K562 (cell line): ENCODE measurements around the gene MFAP2. TPM values are rescaled to one million over a fixed set of nuclear protein-coding genes. Genes with fewer than 3 reads are reported as not detected.

Experiments used
- ATAC-seq: fragments of 200-7000 bp; cut with Tn5 transposase; 3 replicates; pipeline ENCODE4 v1.9.1; 2020; ENCODE audit warnings: moderate library complexity
- BruUV-seq: library from RNA; stranded (reverse); fragments of 400-500 nt; replicated peaks from 2 replicates; lab custom pipeline; 2021; lab: Mats Ljungman, UMichigan
- CTCF ChIA-PET: fragments of 300-600 bp; formaldehyde crosslinking; extraction: SDS; loops from one replicate; lab custom pipeline; 2021; ENCODE audit warnings: low intra/inter-chr PET ratio; lab: Yijun Ruan, JAX
- POLR2A ChIA-PET: fragments of 300-600, 350-650 bp; sonication (Branson Sonifier 250); formaldehyde crosslinking; extraction: SDS; loops from one replicate; lab custom pipeline; 2021; ENCODE audit warnings: antibody characterized with exemption, inconsistent platforms; lab: Yijun Ruan, JAX
- DNase-seq, 4 experiments: peaks; one replicate each; pipeline versions ENCODE4 v3.0.0 to v3.0.0-alpha.2; 2011 to 2018; ENCODE audit warnings: low spot score in 3 of 4, mixed read lengths in 3 of 4; ENCODE audit errors: extremely low read depth in 1 of 4
- FAIRE-seq: peaks from 2 replicates; lab custom pipeline; 2011; peaks lifted over from hg19 to GRCh38; lab: Jason Lieb, UNC
- H2AFZ ChIP-seq: 2 replicates; pipeline ENCODE4 v1.6.0; 2011; ENCODE audit warnings: low read depth, low read length, control low read depth, inconsistent platforms
- H3K27ac ChIP-seq: fragments of 200-600 bp; 3 replicates; pipeline ENCODE4 v1.8.0; 2011; ENCODE audit warnings: low read depth, mild to moderate bottlenecking, control low read depth, inconsistent platforms, low read length, moderate library complexity, mixed read lengths; ENCODE audit errors: extremely low read depth
- H3K27me3 ChIP-seq, 2 experiments: fragments of 300-600 bp in 1 of 2; 2 replicates in 1 of 2; 3 replicates in 1 of 2; pipeline versions ENCODE4 v1.6.0 to v1.8.0; 2011; ENCODE audit warnings: inconsistent platforms in 2 of 2, low read length in 2 of 2, mild to moderate bottlenecking in 1 of 2, mixed read lengths in 1 of 2, moderate library complexity in 1 of 2; ENCODE audit not compliant: control insufficient read depth in 2 of 2, insufficient read depth in 2 of 2
- H3K36me3 ChIP-seq: fragments of 300-600 bp; 3 replicates; pipeline ENCODE4 v1.8.0; 2011; ENCODE audit warnings: mild to moderate bottlenecking, low read length, inconsistent platforms; ENCODE audit not compliant: control insufficient read depth, insufficient read depth
- H3K4me1 ChIP-seq, 2 experiments: fragments of 200-600 bp in 1 of 2; replicated peaks in 1 of 2; 2 replicates in 1 of 2; 3 replicates in 1 of 2; pipeline versions ENCODE4 v1.5.1 to v1.8.0; 2011; ENCODE audit warnings: inconsistent platforms in 2 of 2, low read length in 2 of 2, mild to moderate bottlenecking in 1 of 2, mixed read lengths in 1 of 2, moderate library complexity in 1 of 2; ENCODE audit not compliant: control insufficient read depth in 2 of 2, insufficient read depth in 2 of 2
- H3K4me2 ChIP-seq: 2 replicates; pipeline ENCODE4 v1.6.1; 2011; ENCODE audit warnings: low read length, control low read depth, inconsistent platforms, mixed read lengths; ENCODE audit not compliant: insufficient read depth
- H3K4me3 ChIP-seq: fragments of 200-600 bp; sonication (generic), shearing (Covaris generic); 2 replicates; pipeline ENCODE4 v1.5.1; 2016; ENCODE audit warnings: control low read depth, inconsistent platforms
- H3K79me2 ChIP-seq: fragments of 200-600 bp; 3 replicates; pipeline ENCODE4 v1.8.0; 2011; ENCODE audit warnings: low read length, inconsistent platforms; ENCODE audit not compliant: control insufficient read depth, insufficient read depth
- H3K9ac ChIP-seq, 2 experiments: 2 replicates each; pipeline versions ENCODE4 v1.6.0 to v1.6.1; 2011; ENCODE audit warnings: low read depth in 2 of 2, low read length in 2 of 2, control low read depth in 1 of 2, inconsistent platforms in 1 of 2, mild to moderate bottlenecking in 1 of 2, mixed read lengths in 1 of 2; ENCODE audit not compliant: insufficient read depth in 1 of 2
- H3K9me1 ChIP-seq: one replicate; pipeline ENCODE4 v1.6.0; 2011; ENCODE audit warnings: inconsistent platforms, mild to moderate bottlenecking, low read length, moderate library complexity; ENCODE audit not compliant: control insufficient read depth, insufficient read depth
- H3K9me3 ChIP-seq: replicated peaks from 2 replicates; pipeline ENCODE4 v1.5.1; 2011; ENCODE audit warnings: low read depth, low read length, inconsistent platforms; ENCODE audit not compliant: control insufficient read depth, insufficient read depth
- H4K20me1 ChIP-seq: replicated peaks from 2 replicates; pipeline ENCODE4 v1.6.1; 2011; ENCODE audit warnings: low read length, inconsistent platforms, mixed read lengths; ENCODE audit not compliant: control insufficient read depth, insufficient read depth
- BRCA1 ChIP-seq, 2 experiments: fragments of 450-650 bp in 1 of 2; sonication (generic) in 1 of 2; formaldehyde crosslinking in 1 of 2; IDR thresholded peaks; 2 replicates each; pipeline versions ENCODE4 v1.5.0 to v1.6.1; 2017 to 2020; ENCODE audit warnings: mild to moderate bottlenecking in 1 of 2, missing genetic modification reagents in 1 of 2
- HNRNPLL ChIP-seq: fragments of 200-400 bp; formaldehyde crosslinking; IDR thresholded peaks from 2 replicates; pipeline ENCODE4 v1.6.1; 2017; ENCODE audit warnings: low read length, low read depth, mild to moderate bottlenecking; ENCODE audit not compliant: poor library complexity, severe bottlenecking
- KLF6 ChIP-seq: fragments of 250-450 bp; sonication (Bioruptor Pico); IDR thresholded peaks from 2 replicates; pipeline ENCODE4 v1.4.0; 2020; ENCODE audit warnings: mild to moderate bottlenecking, moderate library complexity, borderline replicate concordance
- MEF2D ChIP-seq: conservative IDR thresholded peaks from 2 replicates; pipeline ENCODE4 v1.6.1; 2016; ENCODE audit warnings: low read depth, missing genetic modification characterization, missing compliant biosample characterization
- RFX5 ChIP-seq: IDR thresholded peaks from 2 replicates; pipeline ENCODE4 v1.6.1; 2011; ENCODE audit warnings: low read depth, mild to moderate bottlenecking, improper control_type of control experiment, low read length
- RHOXF2B ChIP-seq: fragments of 250-450 bp; sonication (Bioruptor Pico); conservative IDR thresholded peaks from 2 replicates; pipeline ENCODE4 v1.5.1; 2021
- SMARCC2 ChIP-seq: fragments of 450-650 bp; IDR thresholded peaks from 2 replicates; pipeline ENCODE4 v1.6.1; 2017; ENCODE audit warnings: antibody characterized with exemption, moderate library complexity, mild to moderate bottlenecking, low read depth
- SP1 ChIP-seq: sonication (generic); formaldehyde crosslinking; IDR thresholded peaks from 2 replicates; pipeline ENCODE4 v1.8.1; 2022; ENCODE audit warnings: mild to moderate bottlenecking, missing genetic modification reagents
- SRSF3 ChIP-seq: fragments of 200-400 bp; formaldehyde crosslinking; IDR thresholded peaks from 2 replicates; pipeline ENCODE4 v1.6.1; 2016; ENCODE audit warnings: mild to moderate bottlenecking, low read length, moderate library complexity; ENCODE audit not compliant: insufficient read depth
- ZC3H11A ChIP-seq: IDR thresholded peaks from 2 replicates; pipeline ENCODE4 v1.6.1; 2012; ENCODE audit warnings: low read depth, low read length, improper control_type of control experiment
- ZNF589 ChIP-seq: fragments of 200-800 bp; sonication (Bioruptor generic); IDR thresholded peaks from 2 replicates; pipeline ENCODE4 v1.6.1; 2016; ENCODE audit warnings: low read depth, missing genetic modification characterization, missing compliant biosample characterization
- WGBS: fragments of 100-300 bp; shearing (Covaris generic); methylation state at CpG from one replicate; pipeline ENCODE4 v1.1.6; 2016; ENCODE audit warnings: low coverage, mixed read lengths; ENCODE audit not compliant: insufficient coverage; ENCODE audit errors: missing lambda C conversion rate; 5-methylcytosine and 5-hydroxymethylcytosine counted together
- in situ Hi-C: fragments of 300-500 bp; cut with MboI; formaldehyde crosslinking; loops from 4 replicates; pipeline ENCODE4 v1.15.0; 2018; ENCODE audit warnings: inconsistent platforms, mixed read lengths
- intact Hi-C: fragments of 100-400 bp; cut with micrococcal nuclease; formaldehyde crosslinking; loops from 2 replicates; pipeline ENCODE4 v1.14.2; 2022
- polyA plus RNA-seq, 8 experiments: library from polyadenylated mRNA; depleted of rRNA in 4 of 8; stranded (reverse) in 5 of 8; unstranded in 3 of 8; fragments of >200 nt; fragmentation: Nextera tagmentation in 2 of 8; fragmentation: Illumina TruSeq in 1 of 8; extraction: Ambion mirVana in 2 of 8; extraction: Trizol in 1 of 8; gene quantifications; 2 replicates each; pipeline versions ENCODE4 v1.2.1 to v1.2.3, GENCODE V29; 2011 to 2014; ENCODE audit warnings: inconsistent platforms in 1 of 8, missing spikeins in 1 of 8
- total RNA-seq, 7 experiments: library from RNA; depleted of rRNA in 6 of 7; stranded (reverse); fragments of >200 nt in 6 of 7; fragmentation: Illumina TruSeq in 2 of 7; extraction: Trizol in 2 of 7; gene quantifications; 2 replicates each; pipeline versions ENCODE4 v1.2.1 to v1.2.3, GENCODE V29; 2011 to 2021; ENCODE audit warnings: low replicate concordance in 1 of 7

Gene MFAP2
- total and polyA plus RNA-seq, 9 of the 15 experiments (the other 6 are each of a cell fraction or from before 2014, with no cell fraction given) = not detected

- DNase-seq = no peak
- Histone ChIP-seq H3K4me1 (peaks cover 0 to 57% of the 10 kb centered on the region in 2 experiments; a peak in 1 of 5 replicates), H3K79me2 (no peaks in the 10 kb centered on the region), H2AFZ (no peak overlapping the region), H3K27me3 (peaks cover 32 to 66% of the 10 kb centered on the region in 2 experiments), H3K4me3 (no peak overlapping the region), H3K36me3 (no peaks in the 10 kb centered on the region), H3K27ac (no peak overlapping the region), H3K9ac (no peak overlapping the region), H4K20me1 (peaks cover 14% of the 10 kb centered on the region), H3K9me3 (no peaks in the 10 kb centered on the region), H3K4me2 (no peak overlapping the region), H3K9me1 (no peaks in the 10 kb centered on the region)
- in situ Hi-C loops (no loop called here), intact Hi-C loops (no loop called here)
- FAIRE-seq = no peak
- ChIA-PET CTCF (interaction anchor here (0.6 kb wide), 1 partner anchor 353 kb away, joined by 3 read pairs; no protein-coding TSS in a partner anchor), POLR2A (interaction anchor here (0.6 to 1.2 kb wide), 5 partner anchors 9 to 199 kb away, joined by 3 to 5 read pairs (median 3); no protein-coding TSS in a partner anchor)
- no TSS peak for BruUV-seq
- WGBS = 26% methylated on average over 27 of the region's 28 CpGs
- TF ChIP-seq MEF2D = no peak
- TF ChIP-seq SP1 = no peak
- TF ChIP-seq KLF6 (CRISPR knock-in tag) = no peak
- no peak for TF ChIP-seq RHOXF2B
- TF ChIP-seq SMARCC2 = no peak
- no peak for TF ChIP-seq HNRNPLL
- TF ChIP-seq SRSF3 = no peak
- TF ChIP-seq RFX5 = no peak
- TF ChIP-seq ZNF589 (CRISPR knock-in tag) = no peak
- TF ChIP-seq BRCA1 (IDR thresholded peaks at IDR 0.05) = no peak
- no peak for TF ChIP-seq BRCA1 (CRISPR knock-in tag; IDR thresholded peaks at IDR 0.05)
- TF ChIP-seq ZC3H11A = no peak
- ATAC-seq = no peak
These were observed 10.1 kb downstream of the MFAP2 start for GRCh38 chr1:16970132-16970910.
